CD1c-positive myeloid dendritic cell (primary cell): Measurements from ENCODE around the gene MMADHC.

ENCODE experiments used
- DNase-seq: peaks from one replicate; pipeline ENCODE4 v3.0.0-alpha.2; 2016; ENCODE audit errors: extremely low spot score

MMADHC gene

GRCh38 chr2:149556452-149556851, 31.1 kb downstream of the MMADHC start:
- DNase-seq = no peak

GRCh38 chr2:149552830-149553229, 34.7 kb downstream of the MMADHC start:
- no peak for DNase-seq

GRCh38 chr2:149552226-149552625, 35.3 kb downstream of the MMADHC start:
- no peak for DNase-seq

GRCh38 chr2:149544692-149545091, 42.9 kb downstream of the MMADHC start:
- no peak for DNase-seq

- no peak for DNase-seq
Measured at GRCh38 chr2:149543845-149544244, 43.7 kb downstream of the MMADHC start.

GRCh38 chr2:149540138-149540537, 47.4 kb downstream of the MMADHC start:
- no peak for DNase-seq

GRCh38 chr2:149538138-149538833, 49.3 kb downstream of the MMADHC start:
- DNase-seq = no peak

GRCh38 chr2:149537092-149537726, 50.4 kb downstream of the MMADHC start:
- no peak for DNase-seq

GRCh38 chr2:149536649-149537048, 50.9 kb downstream of the MMADHC start:
- DNase-seq = no peak

GRCh38 chr2:149534674-149535073, 52.9 kb downstream of the MMADHC start:
- DNase-seq = no peak

- DNase-seq = no peak
Measured at GRCh38 chr2:149528983-149529382, 58.6 kb downstream of the MMADHC start.

GRCh38 chr2:149527998-149528755, 59.4 kb downstream of the MMADHC start:
- no peak for DNase-seq

GRCh38 chr2:149526689-149527088, 60.9 kb downstream of the MMADHC start:
- DNase-seq = no peak

- no peak for DNase-seq
Measured at GRCh38 chr2:149525323-149525722, 62.3 kb downstream of the MMADHC start.
